Measurements from ENCODE around the gene ZNF175. TPM values are rescaled to one million over a fixed set of nuclear protein-coding genes. Genes with fewer than 3 reads are reported as not detected.

ZNF175 gene
- 5.5 and 6.4 TPM in 2 replicates for total RNA-seq

DNA sequence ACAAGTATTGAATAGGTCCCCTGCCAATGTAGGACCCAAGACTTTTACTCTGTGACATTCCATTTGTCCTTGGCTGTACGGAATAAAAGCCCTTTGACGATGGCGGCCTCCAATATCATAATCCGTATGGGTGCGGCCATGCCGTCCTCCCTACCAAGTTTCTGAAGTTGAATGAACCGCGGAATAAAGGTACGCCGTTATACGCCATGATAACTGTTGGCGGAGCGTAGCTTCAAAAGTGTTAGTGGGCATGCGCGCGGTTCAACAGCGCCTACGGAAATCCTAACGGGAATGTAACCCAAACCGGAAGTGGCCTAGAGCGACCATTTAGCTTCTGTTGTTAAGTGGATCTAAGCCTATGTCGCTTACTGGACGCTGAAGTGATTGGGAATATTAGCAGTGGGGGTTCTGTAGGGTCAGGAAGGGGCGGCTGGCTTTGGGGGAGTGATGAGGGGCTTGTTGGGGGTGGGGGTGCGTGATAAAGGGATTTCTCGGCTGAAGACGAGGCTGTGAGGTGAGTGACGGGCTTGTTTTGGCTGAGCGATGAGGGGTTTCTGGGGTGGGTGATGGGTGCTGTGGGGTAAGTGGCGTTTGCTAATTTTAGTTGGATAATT lies at the start of gene ZNF175:
TSS of gene ZNF175 (plus strand) at position 322 of the 614 bp plus-strand sequence. CDS start 2,047 bp downstream, outside the sequence.

DNA sequence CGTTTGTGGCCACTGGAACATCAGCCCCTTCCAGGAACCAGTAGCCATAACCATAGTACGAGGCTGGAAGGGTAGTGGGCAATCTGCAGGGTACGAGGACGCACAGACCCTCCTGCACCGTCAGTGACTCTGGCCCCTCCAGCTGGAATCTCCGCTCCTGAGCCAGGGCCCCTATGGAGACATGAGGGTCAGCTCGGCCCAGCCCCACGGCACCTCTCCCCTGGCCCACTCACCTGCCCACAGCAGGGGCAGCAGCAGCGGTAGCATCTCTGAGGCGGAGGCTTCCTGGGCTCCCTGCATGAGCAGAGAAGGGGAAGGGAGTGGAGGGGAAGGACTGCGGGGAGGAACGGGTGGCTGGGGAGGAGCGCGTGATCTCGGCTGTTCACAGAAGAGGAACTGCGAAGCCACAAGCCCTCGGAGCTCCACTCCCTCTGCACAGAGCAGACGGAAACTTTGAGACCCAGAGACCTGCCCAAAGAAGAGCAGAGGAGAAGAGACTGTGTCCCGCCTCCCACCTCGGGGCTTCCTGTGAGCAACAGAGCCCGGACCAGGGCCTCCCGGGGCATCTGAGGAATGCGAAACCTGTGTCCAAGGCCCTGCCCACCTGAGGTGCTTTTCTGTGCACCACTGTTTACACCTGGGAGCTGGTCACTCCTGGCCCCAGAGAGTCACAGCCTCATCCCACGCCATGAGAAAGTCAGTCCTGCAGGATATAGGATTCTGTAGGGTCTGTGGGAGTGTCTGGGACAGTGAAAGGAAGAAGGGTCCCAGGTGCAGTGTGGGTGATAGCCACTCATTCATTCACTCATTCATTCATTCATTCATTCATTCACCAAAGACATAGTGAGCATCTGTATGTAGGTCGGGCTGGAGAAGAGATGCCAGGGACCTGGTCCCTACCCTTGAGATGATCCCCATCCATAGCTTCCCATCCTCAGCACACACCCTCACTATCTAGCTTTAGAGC lies 39.5 kb upstream of the ZNF175 start, which contains the start of gene SIGLEC6:
TSS of gene SIGLEC6 (minus strand) at position 322 of the 967 bp plus-strand sequence. CDS start at position 300, 22 bp downstream.

DNA sequence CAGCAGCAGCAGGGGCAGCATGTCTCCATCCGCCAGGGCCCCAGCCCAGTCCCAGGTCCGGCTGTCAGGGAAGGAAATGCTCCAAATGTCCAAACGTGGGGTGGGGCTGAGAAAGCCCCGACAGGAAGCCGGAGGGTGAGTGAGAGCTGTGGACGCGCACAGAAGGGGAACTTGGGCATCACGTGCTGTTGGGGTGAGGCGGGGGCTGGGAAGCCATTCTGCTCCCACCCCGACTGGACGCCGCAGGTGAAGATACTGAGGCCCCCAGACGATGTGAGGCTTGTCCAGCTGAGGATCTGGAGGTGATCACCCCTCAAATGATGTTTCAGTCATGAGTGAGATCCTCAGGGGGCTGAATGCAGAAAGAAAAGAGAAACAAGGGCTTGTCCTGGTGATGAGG lies 59.2 kb downstream of the ZNF175 start, which contains the start of gene SIGLEC5:
TSS of gene SIGLEC5 (minus strand) at position 87 of the 400 bp plus-strand sequence. CDS start at position 21, 66 bp downstream.

Other genes starting within 250 kb of the ZNF175 start
- 1.4 and 2.4 TPM in 2 replicates for gene VSIG10L, start 229.1 kb upstream of the ZNF175 start, total RNA-seq
- 42.9 and 82.1 TPM in 2 replicates for gene ETFB, start 204.9 kb upstream of the ZNF175 start, total RNA-seq
- gene CLDND2, start 202.3 kb upstream of the ZNF175 start, total RNA-seq, result not detected in 2 replicates
- not detected in 2 replicates for gene NKG7, start 198.6 kb upstream of the ZNF175 start, total RNA-seq
- gene LIM2, start 183.3 kb upstream of the ZNF175 start, total RNA-seq, result not detected in 2 replicates
- 0.43 TPM in 1 of 2 replicates, not detected in the other for gene C19orf84, start 180.7 kb upstream of the ZNF175 start, total RNA-seq
- gene SIGLEC10, start 153.6 kb upstream of the ZNF175 start, total RNA-seq, result under 0.01 TPM in 1 of 2 replicates, not detected in the other
- gene SIGLEC8, start 112.8 kb upstream of the ZNF175 start, total RNA-seq, result not detected in 2 replicates
- not detected in 2 replicates for gene CEACAM18, start 92.7 kb upstream of the ZNF175 start, total RNA-seq
- not detected in 2 replicates for gene SIGLEC12, start 69.5 kb upstream of the ZNF175 start, total RNA-seq
- gene SIGLEC6, start 39.6 kb upstream of the ZNF175 start, total RNA-seq, result not detected in 2 replicates
- gene SIGLEC5, start 59.1 kb downstream of the ZNF175 start, total RNA-seq, result 1.2 and 2.8 TPM in 2 replicates
- gene SIGLEC14, start 75.5 kb downstream of the ZNF175 start, total RNA-seq, result not detected in 2 replicates
- 5.5 and 21.2 TPM in 2 replicates for gene SPACA6, start 122.0 kb downstream of the ZNF175 start, total RNA-seq
- not detected in 2 replicates for gene HAS1, start 152.7 kb downstream of the ZNF175 start, total RNA-seq
- gene FPR1, start 180.6 kb downstream of the ZNF175 start, total RNA-seq, result 0.11 TPM in 1 of 2 replicates, not detected in the other
- not detected in 2 replicates for gene FPR2, start 189.9 kb downstream of the ZNF175 start, total RNA-seq
- not detected in 2 replicates for gene FPR3, start 223.9 kb downstream of the ZNF175 start, total RNA-seq